HepG2 (cell line): ENCODE data around the gene STK25. TPM values are rescaled to one million over a fixed set of nuclear protein-coding genes. Genes with fewer than 3 reads are reported as not detected.

Experiments
- ATF4 ChIP-seq, 2 experiments: fragments of 450-650 bp in 1 of 2; sonication (generic) in 1 of 2; formaldehyde crosslinking; IDR thresholded peaks; 2 replicates each; pipeline versions ENCODE4 v1.5.0 to v1.8.0; 2020 to 2022; ENCODE audit warnings: mild to moderate bottlenecking in 1 of 2, missing genetic modification reagents in 1 of 2
- BHLHE40 ChIP-seq: IDR thresholded peaks from 2 replicates; pipeline ENCODE4 v1.6.1; 2011; ENCODE audit warnings: low read length, improper control_type of control experiment
- CEBPG ChIP-seq: IDR thresholded peaks from 2 replicates; pipeline ENCODE4 v1.6.1; 2016
- DNMT1 ChIP-seq: sonication (generic); formaldehyde crosslinking; IDR thresholded peaks from 2 replicates; pipeline ENCODE4 v1.5.1; 2020; ENCODE audit warnings: mild to moderate bottlenecking, missing genetic modification reagents
- DZIP1 ChIP-seq: sonication (generic); formaldehyde crosslinking; IDR thresholded peaks from 2 replicates; pipeline ENCODE4 v1.5.0; 2020; ENCODE audit warnings: mild to moderate bottlenecking, missing genetic modification reagents
- E2F2 ChIP-seq: sonication (generic); formaldehyde crosslinking; IDR thresholded peaks from 2 replicates; pipeline ENCODE4 v1.4.0; 2020; ENCODE audit warnings: missing genetic modification reagents, borderline replicate concordance
- REST ChIP-seq, 2 experiments: IDR thresholded peaks; 2 replicates each; pipeline ENCODE4 v1.6.1; 2011 to 2012; ENCODE audit warnings: low read length in 2 of 2, borderline replicate concordance in 1 of 2, low read depth in 1 of 2, mild to moderate bottlenecking in 1 of 2, moderate library complexity in 1 of 2
- SP4 ChIP-seq: sonication (generic); formaldehyde crosslinking; IDR thresholded peaks from 2 replicates; pipeline ENCODE4 v1.8.1; 2023; ENCODE audit warnings: mild to moderate bottlenecking, missing genetic modification reagents
- ZNF251 ChIP-seq: sonication (generic); formaldehyde crosslinking; IDR thresholded peaks from 2 replicates; pipeline ENCODE4 v1.9.0; 2021; ENCODE audit warnings: mild to moderate bottlenecking, missing genetic modification reagents
- ZNF430 ChIP-seq: sonication (generic); formaldehyde crosslinking; IDR thresholded peaks from 2 replicates; pipeline ENCODE4 v1.9.0; 2021; ENCODE audit warnings: mild to moderate bottlenecking, missing genetic modification reagents
- ZNF468 ChIP-seq: sonication (generic); formaldehyde crosslinking; IDR thresholded peaks from 2 replicates; pipeline ENCODE4 v1.8.0; 2022; ENCODE audit warnings: mild to moderate bottlenecking, moderate library complexity, missing genetic modification reagents
- ZNF512 ChIP-seq: sonication (generic); formaldehyde crosslinking; IDR thresholded peaks from 2 replicates; pipeline ENCODE4 v1.4.0; 2020; ENCODE audit warnings: mild to moderate bottlenecking, missing genetic modification reagents
- ZNF577 ChIP-seq: sonication (generic); formaldehyde crosslinking; IDR thresholded peaks from 2 replicates; pipeline ENCODE4 v1.4.0; 2020; ENCODE audit warnings: mild to moderate bottlenecking, low read depth, missing genetic modification reagents, borderline replicate concordance
- ZNF598 ChIP-seq: sonication (generic); formaldehyde crosslinking; IDR thresholded peaks from 2 replicates; pipeline ENCODE4 v1.5.1; 2020; ENCODE audit warnings: mild to moderate bottlenecking, missing genetic modification reagents, borderline replicate concordance
- ZNF670 ChIP-seq: sonication (generic); formaldehyde crosslinking; IDR thresholded peaks from 2 replicates; pipeline ENCODE4 v1.8.0; 2022; ENCODE audit warnings: mild to moderate bottlenecking, missing genetic modification reagents, borderline replicate concordance
- ZNF75D ChIP-seq: sonication (generic); formaldehyde crosslinking; IDR thresholded peaks from 2 replicates; pipeline ENCODE4 v1.8.1; 2023; ENCODE audit warnings: missing genetic modification reagents, mild to moderate bottlenecking, borderline replicate concordance
- ZNF83 ChIP-seq: sonication (generic); formaldehyde crosslinking; IDR thresholded peaks from 2 replicates; pipeline ENCODE4 v1.4.0; 2020; ENCODE audit warnings: missing genetic modification reagents, mild to moderate bottlenecking, borderline replicate concordance
- polyA plus RNA-seq, 8 experiments: library from polyadenylated mRNA; depleted of rRNA in 3 of 8; stranded (reverse) in 7 of 8; unstranded in 1 of 8; fragments of >200 nt; fragmentation: Illumina TruSeq in 4 of 8; extraction: Trizol in 4 of 8; gene quantifications; 2 replicates each; pipeline versions ENCODE4 v1.2.1 to v1.2.3, GENCODE V29; 2011 to 2016; ENCODE audit warnings: low read depth in 4 of 8, missing spikeins in 1 of 8, mixed read lengths in 1 of 8; ENCODE audit not compliant: insufficient read depth in 1 of 8
- total RNA-seq, 5 experiments: library from RNA; depleted of rRNA; stranded (reverse); fragments of >200 nt; fragmentation: Illumina TruSeq; extraction: Trizol; gene quantifications; 2 replicates each; pipeline ENCODE4 v1.2.3, GENCODE V29; 2016; ENCODE audit warnings: low read depth in 1 of 5

The STK25 gene
- total and polyA plus RNA-seq, 2 of the 13 experiments (the other 11 are each of a cell fraction or from before 2014, with no cell fraction given), result 177 to 481 TPM

- TF ChIP-seq ZNF83 (CRISPR knock-in tag) (peak; percentile 99), BHLHE40 (no peak; the same call in 1 of the 2 replicates), ZNF430 (CRISPR knock-in tag) (peak; percentile 99), SP4 (CRISPR knock-in tag) (peak; percentile 98), DNMT1 (CRISPR knock-in tag) (peak; percentile 74), ZNF75D (CRISPR knock-in tag) (no peak), ZNF251 (CRISPR knock-in tag) (peak; percentile 93; the same call in 1 of the 2 replicates), ZNF598 (CRISPR knock-in tag) (peak; percentile 99), ZNF577 (CRISPR knock-in tag) (peak; percentile 96; the same call in 1 of the 2 replicates), DZIP1 (CRISPR knock-in tag) (peak; percentile 100), ZNF468 (CRISPR knock-in tag) (peak; percentile 99), REST (IDR thresholded peaks at IDR 0.05; ENCODE audit: borderline replicate concordance in 1 of 2, low read depth in 1 of 2, low read length in 2 of 2) (peak in 1 of 2 experiments; percentile 40; a peak in 1 of 4 replicates), E2F2 (CRISPR knock-in tag) (peak; percentile 96), ZNF670 (peak; percentile 94; the same call in 1 of the 2 replicates), CEBPG (peak; percentile 49; the same call in 1 of the 2 replicates), ATF4 (CRISPR knock-in tag; IDR thresholded peaks at IDR 0.05) (peak in 1 of 2 experiments; percentile 62; a peak in 1 of 4 replicates), ZNF512 (CRISPR knock-in tag) (0 out of 2 replicates have a peak, but pooled peaks have one; percentile 25)
Measured at GRCh38 chr2:241508240-241509154, at the start of gene STK25 (continued).
